Measurements from ENCODE around the gene IFT81.

Gene IFT81

GRCh38 chr12:110197003-110197402 is 72.8 kb downstream of the IFT81 start:
- Histone ChIP-seq H3K9me3 (no peaks in the 10 kb centered on the region), H3K4me3 (ENCODE audit: low read depth in 1 of 2, low read length in 1 of 2) (no peak overlapping the region), H3K4me1 (ENCODE audit: control insufficient read depth in 1 of 2, insufficient read depth in 1 of 2, low read depth in 1 of 2, low read length in 1 of 2) (no peaks in the 10 kb centered on the region), H3K27ac (no peak overlapping the region), H3K27me3 (no peaks in the 10 kb centered on the region), H3K36me3 (no peaks in the 10 kb centered on the region)
- TF ChIP-seq CTCF (IDR thresholded peaks at IDR 0.05), result no peak

- no peaks in the 10 kb centered on the region for H3K4me1 ChIP-seq (ENCODE audit: control insufficient read depth in 1 of 2, insufficient read depth in 1 of 2, low read depth in 1 of 2, low read length in 1 of 2)
- no peaks in the 10 kb centered on the region for H3K36me3 ChIP-seq
- H3K27me3 ChIP-seq, result no peaks in the 10 kb centered on the region
- H3K27ac ChIP-seq, result no peak overlapping the region
- TF ChIP-seq CTCF (IDR thresholded peaks at IDR 0.05), result no peak
- no peaks in the 10 kb centered on the region for H3K9me3 ChIP-seq
- H3K4me3 ChIP-seq (ENCODE audit: low read depth in 1 of 2, low read length in 1 of 2), result no peak overlapping the region
Observed at GRCh38 chr12:110198386-110198785, 74.2 kb downstream of the IFT81 start.

GRCh38 chr12:110199339-110200123 is 75.4 kb downstream of the IFT81 start:
- Histone ChIP-seq H3K27me3 (no peaks in the 10 kb centered on the region), H3K4me3 (ENCODE audit: low read depth in 1 of 2, low read length in 1 of 2) (no peak overlapping the region), H3K9me3 (no peaks in the 10 kb centered on the region), H3K36me3 (no peaks in the 10 kb centered on the region), H3K27ac (no peak overlapping the region), H3K4me1 (ENCODE audit: control insufficient read depth in 1 of 2, insufficient read depth in 1 of 2, low read depth in 1 of 2, low read length in 1 of 2) (no peaks in the 10 kb centered on the region)
- TF ChIP-seq CTCF (IDR thresholded peaks at IDR 0.05), result no peak

GRCh38 chr12:110200124-110200417 is 75.9 kb downstream of the IFT81 start:
- H3K4me3 ChIP-seq (ENCODE audit: low read depth in 1 of 2, low read length in 1 of 2), result no peak overlapping the region
- H3K36me3 ChIP-seq, result no peaks in the 10 kb centered on the region
- no peak overlapping the region for H3K27ac ChIP-seq
- H3K9me3 ChIP-seq, result no peaks in the 10 kb centered on the region
- no peaks in the 10 kb centered on the region for H3K4me1 ChIP-seq (ENCODE audit: control insufficient read depth in 1 of 2, insufficient read depth in 1 of 2, low read depth in 1 of 2, low read length in 1 of 2)
- no peaks in the 10 kb centered on the region for H3K27me3 ChIP-seq
- no peak for TF ChIP-seq CTCF (IDR thresholded peaks at IDR 0.05)

GRCh38 chr12:110201995-110202394 is 77.8 kb downstream of the IFT81 start:
- Histone ChIP-seq H3K4me3 (ENCODE audit: low read depth in 1 of 2, low read length in 1 of 2) (no peak overlapping the region), H3K9me3 (no peaks in the 10 kb centered on the region), H3K27ac (no peak overlapping the region), H3K27me3 (no peaks in the 10 kb centered on the region), H3K4me1 (ENCODE audit: control insufficient read depth in 1 of 2, insufficient read depth in 1 of 2, low read depth in 1 of 2, low read length in 1 of 2) (no peaks in the 10 kb centered on the region), H3K36me3 (no peaks in the 10 kb centered on the region)
- no peak for TF ChIP-seq CTCF (IDR thresholded peaks at IDR 0.05)

Data from neutrophil (primary cell).